ENCODE measurements around the gene AIF1. TPM values are rescaled to one million over a fixed set of nuclear protein-coding genes. Genes with fewer than 3 reads are reported as not detected.
A peak's percentile ranks its signal among the peaks of the same experiment; 100 is the strongest.

Gene AIF1
- total and polyA plus RNA-seq, 9 donors, result 4.5 to 82.4 (median 13.3) TPM

DNA sequence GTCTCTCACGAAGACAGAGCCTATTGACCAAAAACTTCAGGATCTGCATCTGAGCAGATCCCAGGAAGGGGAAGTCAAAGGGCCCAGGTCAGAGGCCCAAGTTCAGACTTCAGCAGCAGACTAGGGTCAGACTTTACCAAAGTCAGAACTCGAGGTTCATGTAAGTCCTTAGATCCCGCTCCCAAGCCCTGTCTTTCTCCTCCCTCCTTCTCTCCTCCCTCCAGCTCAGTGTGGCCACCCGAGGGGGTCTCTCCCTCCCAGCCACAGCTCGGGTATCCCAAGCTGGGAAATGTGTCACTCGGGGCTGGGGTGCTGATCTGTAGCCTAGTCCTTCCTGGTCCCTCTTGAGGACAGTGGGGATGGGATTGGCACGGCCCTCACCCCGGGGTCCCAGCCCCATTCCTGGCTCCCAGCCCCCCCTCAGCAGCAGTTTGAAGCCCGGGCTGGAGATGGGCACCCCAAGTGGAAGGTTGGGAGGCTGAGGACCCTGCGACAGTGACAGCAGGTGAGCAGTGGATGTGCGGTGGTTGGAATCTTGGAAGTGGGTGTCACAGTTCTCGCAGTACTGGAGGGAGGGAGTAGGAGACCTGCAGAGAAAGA, 47.2 kb downstream of the AIF1 start:
- DNase-seq, result peak in 2 of 5 donors; percentile 41 to 46
- no peak overlapping the region for H3K27ac ChIP-seq
- no peaks in the 10 kb centered on the region for H3K36me3 ChIP-seq
- intact Hi-C loops (cut with DNase I), result no loop called here
- WGBS, 3 donors, result 83 to 85% (median 84%) methylated on average over 12 of the region's 12 CpGs
- no peaks in the 10 kb centered on the region for H3K9me3 ChIP-seq
- H3K4me1 ChIP-seq (ENCODE audit: insufficient read depth), result peaks cover 26% of the 10 kb centered on the region
- H3K4me3 ChIP-seq, result no peak overlapping the region
- no peaks in the 10 kb centered on the region for H3K27me3 ChIP-seq
- no peak for TF ChIP-seq CTCF (IDR thresholded peaks at IDR 0.05)
- no peak for TF ChIP-seq EP300 (IDR thresholded peaks at IDR 0.05)
- TF ChIP-seq POLR2A (IDR thresholded peaks at IDR 0.05), result no peak

- Histone ChIP-seq H3K9me3 (no peaks in the 10 kb centered on the region), H3K27ac (peak overlapping the region; percentile 85 to 90), H3K4me1 (ENCODE audit: insufficient read depth) (peaks cover 25% of the 10 kb centered on the region), H3K36me3 (no peaks in the 10 kb centered on the region), H3K27me3 (no peaks in the 10 kb centered on the region), H3K4me3 (peak overlapping the region; percentile 78)
- TF ChIP-seq EP300 (IDR thresholded peaks at IDR 0.05) (no peak), POLR2A (IDR thresholded peaks at IDR 0.05) (no peak), CTCF (IDR thresholded peaks at IDR 0.05) (no peak)
- no peak for DNase-seq
- intact Hi-C loops (cut with DNase I), result no loop called here
- WGBS, 3 donors, result 34 to 46% (median 40%) methylated on average over 9 of the region's 9 CpGs
These were observed 48.3 kb downstream of the AIF1 start for GRCh38 chr6:31663126-31663960.

DNA sequence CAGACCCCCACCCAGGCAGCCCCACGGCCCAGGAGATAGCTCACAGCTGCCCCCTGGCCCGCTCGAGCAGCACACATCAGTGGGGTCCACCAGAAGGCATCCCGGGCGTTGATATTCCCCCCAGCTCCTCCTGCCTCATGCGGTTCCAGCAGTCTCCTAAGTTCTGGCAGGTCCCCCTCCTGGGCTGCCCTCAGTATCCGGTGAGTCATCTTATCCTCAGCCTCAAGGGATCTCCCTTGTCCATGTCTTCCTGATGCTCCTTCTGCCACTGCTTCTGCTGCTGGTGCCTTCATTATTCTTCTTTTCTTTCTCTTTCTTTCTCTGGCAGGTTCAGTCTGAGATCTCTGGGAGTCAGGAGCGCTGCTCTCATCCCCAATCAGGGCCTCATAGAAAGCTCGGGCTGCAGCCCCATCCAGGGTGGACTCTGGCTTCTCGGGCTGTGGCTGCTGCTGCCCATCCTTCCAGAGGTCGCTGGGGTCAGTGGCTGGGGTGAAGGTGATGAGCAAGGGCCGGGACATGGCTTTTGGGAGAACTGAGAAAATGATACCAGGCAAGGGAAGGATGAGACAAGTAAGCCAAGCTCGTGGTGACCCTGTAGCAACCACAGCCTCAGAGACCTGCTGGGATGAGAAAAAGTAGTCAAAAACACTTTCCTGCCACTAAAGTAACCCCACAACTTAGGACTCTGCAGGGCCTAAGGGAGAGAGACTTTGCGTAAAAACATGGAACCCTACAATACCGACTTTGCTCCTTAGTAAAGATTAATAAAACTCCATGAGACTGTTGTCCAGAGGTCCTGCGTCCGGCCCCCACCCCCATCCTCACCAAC, 49.1 kb downstream of the AIF1 start:
- Histone ChIP-seq H3K36me3 (no peaks in the 10 kb centered on the region), H3K4me1 (ENCODE audit: insufficient read depth) (peaks cover 22% of the 10 kb centered on the region), H3K4me3 (peak overlapping the region; percentile 78), H3K27ac (peak overlapping the region; percentile 85 to 90), H3K9me3 (no peaks in the 10 kb centered on the region), H3K27me3 (no peaks in the 10 kb centered on the region)
- TF ChIP-seq EP300 (IDR thresholded peaks at IDR 0.05) (no peak), POLR2A (IDR thresholded peaks at IDR 0.05) (no peak), CTCF (IDR thresholded peaks at IDR 0.05) (no peak)
- peak; percentile 38 to 66 (median 63) for DNase-seq
- 5 to 7% (median 6%) methylated on average over 17 of the region's 17 CpGs for WGBS, 3 donors
- intact Hi-C loops (cut with DNase I), result no loop called here

DNA sequence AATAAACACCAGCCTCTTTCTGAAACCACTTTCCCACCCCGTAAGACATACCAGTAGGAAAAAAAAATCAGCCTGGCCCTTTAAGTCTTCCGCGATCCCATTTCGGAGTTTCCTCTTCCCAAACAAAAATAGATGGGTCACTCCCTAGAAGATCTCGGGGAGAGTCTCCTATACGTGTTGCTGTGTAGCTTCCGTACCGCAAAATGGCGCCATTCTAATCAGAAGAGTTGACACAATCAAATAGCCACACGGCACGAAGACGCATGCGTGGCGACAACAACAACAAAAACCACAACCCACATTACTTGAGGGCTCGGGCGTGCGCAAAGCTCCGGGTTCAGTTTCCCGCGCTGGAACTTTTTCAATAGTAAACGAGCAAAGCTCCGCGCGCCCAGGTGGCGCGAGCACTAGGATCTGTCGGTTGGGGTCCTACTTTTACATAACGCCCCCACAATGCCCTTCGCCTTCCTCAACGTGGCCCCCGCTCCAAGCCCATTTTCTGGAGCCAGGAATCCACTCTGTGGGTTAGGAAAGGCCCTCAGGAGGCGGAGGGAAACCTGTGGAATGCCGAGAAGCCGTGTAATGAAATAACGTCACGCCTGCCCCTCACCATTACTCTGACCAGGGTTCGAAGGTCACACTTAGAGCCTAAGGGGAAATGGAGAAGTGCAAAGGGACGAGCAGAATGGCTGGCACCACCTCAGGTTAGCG, 49.9 kb downstream of the AIF1 start, which contains the start of gene GPANK1:
Gene GPANK1 (minus strand): TSS at position 208 of the 711 bp plus-strand sequence. CDS start 519 bp downstream, outside the sequence.
- Histone ChIP-seq H3K27me3 (no peaks in the 10 kb centered on the region), H3K27ac (peak within 1 kb of the TSS; percentile 85 to 90), H3K4me1 (ENCODE audit: insufficient read depth) (peaks cover 17% of the 10 kb centered on the region), H3K9me3 (no peaks in the 10 kb centered on the region), H3K36me3 (no peaks in the 10 kb centered on the region), H3K4me3 (peak within 1 kb of the TSS; percentile 78)
- TF ChIP-seq POLR2A (IDR thresholded peaks at IDR 0.05) (peak; percentile 63), CTCF (IDR thresholded peaks at IDR 0.05) (no peak)
- intact Hi-C loops (cut with DNase I), result loop anchor here in 1 of 4 donors (5.0 kb wide), 2 partner anchors 62 to 167 kb away; partner anchors contain the start of gene DDAH2
- DNase-seq, result peak; percentile 87 to 93 (median 89)
- WGBS, 3 donors, result 0 to 1% (median 0%) methylated on average over 39 of the region's 39 CpGs
